GM13976 (cell line): ENCODE measurements around the gene PRKG1.

Experiments used
- DNase-seq: peaks from one replicate; pipeline ENCODE4 v3.0.0; 2012; ENCODE audit warnings: low spot score
- CTCF ChIP-seq: IDR thresholded peaks from 2 replicates; pipeline ENCODE4 v1.5.1; 2012; ENCODE audit warnings: borderline replicate concordance, mild to moderate bottlenecking; ENCODE audit not compliant: insufficient read depth; ENCODE audit errors: extremely low read depth, missing control alignments, control extremely low read depth
- in situ Hi-C: fragments of 300-500 bp; cut with MboI; formaldehyde crosslinking; loops from one replicate; pipeline ENCODE4 v1.12.0; 2022; ENCODE audit warnings: low sequenced_read_pairs, mixed read lengths, inconsistent platforms; ENCODE audit not compliant: unreplicated experiment

PRKG1 gene

GRCh38 chr10:51086710-51087109 is 12.4 kb downstream of the PRKG1 start:
- TF ChIP-seq CTCF: no peak
- in situ Hi-C loops: no loop called here
- DNase-seq: no peak

- no peak for TF ChIP-seq CTCF
- no peak for DNase-seq
- in situ Hi-C loops: no loop called here
These were observed 12.8 kb downstream of the PRKG1 start for GRCh38 chr10:51087114-51087513.

GRCh38 chr10:51090190-51090589 is 15.9 kb downstream of the PRKG1 start:
- no peak for TF ChIP-seq CTCF
- in situ Hi-C loops: no loop called here
- DNase-seq: no peak

- no peak for DNase-seq
- no peak for TF ChIP-seq CTCF
- in situ Hi-C loops: no loop called here
These were observed 18.1 kb downstream of the PRKG1 start for GRCh38 chr10:51092402-51092801.

GRCh38 chr10:51095444-51095843 is 21.2 kb downstream of the PRKG1 start:
- no peak for DNase-seq
- in situ Hi-C loops: no loop called here
- no peak for TF ChIP-seq CTCF

- DNase-seq: no peak
- no peak for TF ChIP-seq CTCF
- in situ Hi-C loops: no loop called here
These were observed 23.3 kb downstream of the PRKG1 start for GRCh38 chr10:51097546-51097945.

- DNase-seq: no peak
- in situ Hi-C loops: no loop called here
- TF ChIP-seq CTCF: no peak
These were observed 25.9 kb downstream of the PRKG1 start for GRCh38 chr10:51100221-51100620.
